Mesenchymal stem cell (in vitro differentiated cells and primary cell): ENCODE results near the gene KRT38.
"Not testable (repeated sequence)": the region's sequence is repeated elsewhere in the genome, so short reads cannot be mapped to it uniquely, and the experiment has no call there.

Source experiments
- DNase-seq: peaks from one replicate; pipeline ENCODE4 v3.0.0-alpha.2; 2013
- H2AFZ ChIP-seq: one replicate; pipeline ENCODE4 v1.6.1; 2013; ENCODE audit warnings: low read depth, mild to moderate bottlenecking, control low read depth, inconsistent platforms, low read length, moderate library complexity
- H2AK5ac ChIP-seq: 2 replicates; pipeline ENCODE4 v1.6.1; 2013; ENCODE audit warnings: low read length, moderate library complexity, mild to moderate bottlenecking, inconsistent platforms; ENCODE audit not compliant: severe bottlenecking
- H2BK120ac ChIP-seq: one replicate; pipeline ENCODE4 v1.6.1; 2013; ENCODE audit warnings: low read depth, mild to moderate bottlenecking, inconsistent platforms, low read length, moderate library complexity
- H2BK12ac ChIP-seq, 2 experiments: one replicate each; pipeline ENCODE4 v1.6.1; 2013; ENCODE audit warnings: inconsistent platforms in 2 of 2, low read length in 2 of 2, mild to moderate bottlenecking in 2 of 2, moderate library complexity in 2 of 2, control low read depth in 1 of 2
- H2BK15ac ChIP-seq: one replicate; pipeline ENCODE4 v1.6.1; 2013; ENCODE audit warnings: mild to moderate bottlenecking, low read depth, inconsistent platforms; ENCODE audit not compliant: poor library complexity, severe bottlenecking
- H2BK5ac ChIP-seq: 2 replicates; pipeline ENCODE4 v1.6.1; 2013; ENCODE audit warnings: low read depth, mild to moderate bottlenecking, low read length, control low read depth, inconsistent platforms; ENCODE audit not compliant: poor library complexity, severe bottlenecking
- H3K14ac ChIP-seq, 2 experiments: one replicate each; pipeline ENCODE4 v1.6.1; 2013; ENCODE audit warnings: inconsistent platforms in 2 of 2, low read length in 2 of 2, control low read depth in 1 of 2, mild to moderate bottlenecking in 1 of 2, moderate library complexity in 1 of 2
- H3K18ac ChIP-seq, 2 experiments: one replicate each; pipeline ENCODE4 v1.6.1; 2013; ENCODE audit warnings: inconsistent platforms in 2 of 2, low read length in 2 of 2, control low read depth in 1 of 2, low read depth in 1 of 2, mild to moderate bottlenecking in 1 of 2
- H3K23ac ChIP-seq, 2 experiments: one replicate each; pipeline ENCODE4 v1.6.1; 2013; ENCODE audit warnings: inconsistent platforms in 2 of 2, low read length in 2 of 2, mild to moderate bottlenecking in 2 of 2, moderate library complexity in 2 of 2, control low read depth in 1 of 2
- H3K27ac ChIP-seq: 2 replicates; pipeline ENCODE4 v1.5.1; 2013; ENCODE audit warnings: mild to moderate bottlenecking, moderate library complexity, low read length, control low read depth, inconsistent platforms; ENCODE audit not compliant: poor library complexity, severe bottlenecking
- H3K27me3 ChIP-seq, 2 experiments: 2 replicates each; pipeline versions ENCODE4 v1.6.1 to v1.7.0; 2013; ENCODE audit warnings: low read length in 2 of 2, mild to moderate bottlenecking in 2 of 2, moderate library complexity in 2 of 2, control low read depth in 1 of 2, inconsistent platforms in 1 of 2; ENCODE audit not compliant: control insufficient read depth in 1 of 2, insufficient read depth in 1 of 2
- H3K36me3 ChIP-seq, 2 experiments: 2 replicates each; pipeline versions ENCODE4 v1.6.1 to v1.7.0; 2013; ENCODE audit warnings: low read length in 2 of 2, control low read depth in 1 of 2, inconsistent platforms in 1 of 2, low read depth in 1 of 2, mild to moderate bottlenecking in 1 of 2; ENCODE audit not compliant: insufficient read depth in 2 of 2, control insufficient read depth in 1 of 2
- H3K4ac ChIP-seq, 2 experiments: one replicate each; pipeline ENCODE4 v1.6.1; 2013; ENCODE audit warnings: inconsistent platforms in 2 of 2, low read length in 2 of 2, mild to moderate bottlenecking in 2 of 2, moderate library complexity in 2 of 2, control low read depth in 1 of 2, low read depth in 1 of 2
- H3K4me1 ChIP-seq: 2 replicates; pipeline ENCODE4 v1.6.1; 2013; ENCODE audit warnings: low read depth, low read length, control low read depth; ENCODE audit not compliant: control insufficient read depth, insufficient read depth
- H3K4me2 ChIP-seq: 2 replicates; pipeline ENCODE4 v1.6.1; 2013; ENCODE audit warnings: low read length, mild to moderate bottlenecking, inconsistent platforms; ENCODE audit not compliant: poor library complexity, severe bottlenecking
- H3K4me3 ChIP-seq, 2 experiments: 2 replicates each; pipeline versions ENCODE4 v1.5.1 to v1.7.0; 2013; ENCODE audit warnings: low read length in 2 of 2, mild to moderate bottlenecking in 2 of 2, control low read depth in 1 of 2, low read depth in 1 of 2; ENCODE audit not compliant: insufficient read depth in 1 of 2
- H3K79me1 ChIP-seq: replicated peaks from 2 replicates; pipeline ENCODE4 v1.6.1; 2013; ENCODE audit warnings: mild to moderate bottlenecking, control low read depth, low read length, inconsistent platforms; ENCODE audit not compliant: poor library complexity, severe bottlenecking
- H3K9ac ChIP-seq: 2 replicates; pipeline ENCODE4 v1.7.0; 2013; ENCODE audit warnings: mild to moderate bottlenecking, low read length, moderate library complexity
- H3K9me3 ChIP-seq: 2 replicates; pipeline ENCODE4 v1.7.0; 2013; ENCODE audit warnings: mild to moderate bottlenecking, low read length; ENCODE audit not compliant: control insufficient read depth
- H4K8ac ChIP-seq: one replicate; pipeline ENCODE4 v1.6.1; 2013; ENCODE audit warnings: inconsistent platforms, mild to moderate bottlenecking, low read length, moderate library complexity
- H4K91ac ChIP-seq: one replicate; pipeline ENCODE4 v1.6.1; 2013; ENCODE audit warnings: mild to moderate bottlenecking, low read length, inconsistent platforms
- WGBS: methylation state at CpG from one replicate; pipeline ENCODE4 v1.1.7; 2013; ENCODE audit warnings: mixed read lengths; 5-methylcytosine and 5-hydroxymethylcytosine counted together

The KRT38 gene

DNA sequence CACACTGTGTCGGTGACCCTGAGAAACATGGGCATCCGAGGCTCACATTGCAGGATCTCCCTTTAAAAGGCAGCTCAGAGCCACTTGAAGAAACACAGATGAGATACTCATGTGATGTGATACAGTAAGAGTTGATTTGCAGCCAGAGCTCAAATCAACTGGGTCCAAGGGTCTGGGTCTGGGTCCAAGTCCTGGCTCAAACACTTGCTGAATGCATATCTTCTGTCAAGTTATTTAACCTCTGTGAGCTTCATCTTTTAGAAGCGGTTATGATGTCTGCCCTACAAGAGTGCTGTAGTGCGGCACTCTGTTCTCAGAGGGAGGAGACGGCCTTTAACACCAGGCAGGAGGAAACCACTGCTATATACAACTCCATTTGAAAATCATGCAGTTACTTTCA is 6.4 kb downstream of the KRT38 start:
- H2AFZ ChIP-seq, result no peak overlapping the region
- no peak overlapping the region for H3K23ac ChIP-seq
- WGBS, result 52% methylated on average over 3 of the region's 5 CpGs
- H2BK120ac ChIP-seq, result no peak overlapping the region
- DNase-seq, result no peak
- no peak overlapping the region for H3K4me3 ChIP-seq
- peaks cover 0 to 23% of the 10 kb centered on the region in 2 experiments for H3K27me3 ChIP-seq
- no peak overlapping the region for H4K91ac ChIP-seq
- no peak overlapping the region for H3K4me2 ChIP-seq
- no peaks in the 10 kb centered on the region for H3K79me1 ChIP-seq
- H3K9ac ChIP-seq, result no peak overlapping the region
- H2AK5ac ChIP-seq, result no peak overlapping the region
- no peaks in the 10 kb centered on the region for H3K9me3 ChIP-seq
- no peak overlapping the region for H3K4ac ChIP-seq
- no peaks in the 10 kb centered on the region for H3K4me1 ChIP-seq
- peaks cover 0 to 2% of the 10 kb centered on the region in 2 experiments for H3K36me3 ChIP-seq
- H3K18ac ChIP-seq, result no peak overlapping the region
- no peak overlapping the region for H3K27ac ChIP-seq
- no peak overlapping the region for H4K8ac ChIP-seq
- no peak overlapping the region for H2BK15ac ChIP-seq
- H2BK5ac ChIP-seq, result no peak overlapping the region
- H2BK12ac ChIP-seq, result no peak overlapping the region
- no peak overlapping the region for H3K14ac ChIP-seq

DNA sequence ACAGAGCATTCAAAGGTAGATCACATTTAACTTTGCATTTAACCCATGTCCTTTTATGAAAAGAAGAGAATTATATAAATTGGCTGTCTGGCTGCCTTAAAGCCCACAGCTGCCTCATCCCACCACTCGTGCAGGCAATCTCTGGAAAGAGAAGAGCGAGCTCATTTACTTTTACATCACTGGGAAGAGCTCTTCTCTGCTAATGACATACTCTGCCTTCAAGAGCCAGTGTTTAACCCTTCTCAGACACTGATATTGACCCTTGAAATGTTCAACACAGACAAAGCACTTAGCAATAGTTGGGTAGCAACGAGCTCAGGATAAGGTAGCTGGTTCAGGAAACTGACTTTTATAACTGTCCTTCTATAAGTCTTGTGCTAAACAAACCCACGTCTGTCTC is 6.8 kb downstream of the KRT38 start:
- no peak overlapping the region for H3K23ac ChIP-seq
- no peak overlapping the region for H4K8ac ChIP-seq
- no peak overlapping the region for H2BK5ac ChIP-seq
- no peak overlapping the region for H3K9ac ChIP-seq
- H3K27ac ChIP-seq, result no peak overlapping the region
- no peak overlapping the region for H3K4ac ChIP-seq
- no peak overlapping the region for H2BK15ac ChIP-seq
- no peaks in the 10 kb centered on the region for H3K4me1 ChIP-seq
- H3K27me3 ChIP-seq, result peaks cover 0 to 23% of the 10 kb centered on the region in 2 experiments
- H3K4me3 ChIP-seq, result no peak overlapping the region
- H3K79me1 ChIP-seq, result no peaks in the 10 kb centered on the region
- no peak overlapping the region for H2BK120ac ChIP-seq
- no peak overlapping the region for H3K14ac ChIP-seq
- no peak overlapping the region for H2AK5ac ChIP-seq
- WGBS, result 17% methylated on average over 4 of the region's 4 CpGs
- H3K18ac ChIP-seq, result no peak overlapping the region
- H3K4me2 ChIP-seq, result no peak overlapping the region
- H3K36me3 ChIP-seq, result peaks cover 0 to 2% of the 10 kb centered on the region in 2 experiments
- no peak overlapping the region for H2BK12ac ChIP-seq
- no peaks in the 10 kb centered on the region for H3K9me3 ChIP-seq
- H2AFZ ChIP-seq, result no peak overlapping the region
- no peak for DNase-seq
- no peak overlapping the region for H4K91ac ChIP-seq

DNA sequence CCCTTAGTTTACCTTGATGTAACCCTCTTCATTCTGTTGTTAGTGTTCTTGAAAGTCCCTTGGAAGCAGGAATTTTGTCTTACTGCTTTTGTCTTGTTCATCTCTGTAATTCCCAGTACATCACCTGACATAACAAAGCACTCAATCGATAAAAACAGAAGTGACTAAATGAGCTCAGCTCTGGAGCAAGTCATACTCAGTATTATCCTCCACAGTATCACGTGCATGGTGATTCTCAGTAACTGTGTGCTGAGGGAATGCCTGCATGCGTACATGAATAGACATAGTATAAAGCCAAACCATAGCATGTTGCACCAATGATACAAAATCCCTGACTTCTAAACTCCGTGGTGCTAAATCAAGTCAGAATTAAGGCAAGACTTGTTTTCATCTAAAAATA is 7.2 kb downstream of the KRT38 start:
- Histone ChIP-seq H3K4me1 (no peaks in the 10 kb centered on the region), H3K18ac (no peak overlapping the region), H2AFZ (no peak overlapping the region), H2BK5ac (no peak overlapping the region), H4K8ac (no peak overlapping the region), H2AK5ac (no peak overlapping the region), H3K27me3 (peaks cover 0 to 23% of the 10 kb centered on the region in 2 experiments), H3K4me3 (no peak overlapping the region), H4K91ac (no peak overlapping the region), H2BK12ac (no peak overlapping the region), H2BK120ac (no peak overlapping the region), H3K4ac (no peak overlapping the region), H3K36me3 (peaks cover 0 to 2% of the 10 kb centered on the region in 2 experiments), H3K4me2 (no peak overlapping the region), H3K79me1 (no peaks in the 10 kb centered on the region), H3K9ac (no peak overlapping the region), H3K9me3 (no peaks in the 10 kb centered on the region), H3K14ac (no peak overlapping the region), H3K27ac (no peak overlapping the region), H3K23ac (no peak overlapping the region), H2BK15ac (no peak overlapping the region)
- 59% methylated on average over 3 of the region's 4 CpGs for WGBS
- no peak for DNase-seq

- H3K4me3 ChIP-seq, H2BK12ac ChIP-seq, H3K9me3 ChIP-seq, H3K4me1 ChIP-seq, H3K4me2 ChIP-seq, H2BK120ac ChIP-seq, DNase-seq, H2AK5ac ChIP-seq, H2BK15ac ChIP-seq, H3K4ac ChIP-seq, H3K18ac ChIP-seq, H3K79me1 ChIP-seq, H2AFZ ChIP-seq, H4K91ac ChIP-seq, H3K14ac ChIP-seq, H4K8ac ChIP-seq, H3K27ac ChIP-seq, H3K36me3 ChIP-seq, H3K23ac ChIP-seq, H2BK5ac ChIP-seq, H3K9ac ChIP-seq: not testable (repeated sequence)
- H3K27me3 ChIP-seq, result peaks cover 0 to 13% of the 10 kb centered on the region in 2 experiments
- WGBS, result 96% methylated on average over 9 of the region's 9 CpGs
Measured at GRCh38 chr17:41430376-41430775, 10.4 kb downstream of the KRT38 start.
